Transverse colon (tissue), 4 donors: Measurements from ENCODE around the gene FBH1.

Experiments
- CTCF ChIP-seq, 5 experiments: fragments of 200-600 bp in 3 of 5; fragments of 450-650 bp in 2 of 5; sonication (generic) in 3 of 5; IDR thresholded peaks; 1 replicate in 2 of 5; 2 replicates in 3 of 5; pipeline ENCODE4 v1.5.1; 2016 to 2017; ENCODE audit warnings: antibody characterized with exemption in 5 of 5, inconsistent platforms in 3 of 5, mild to moderate bottlenecking in 2 of 5, moderate library complexity in 1 of 5
- EP300 ChIP-seq: sonication (generic); formaldehyde crosslinking; IDR thresholded peaks from one replicate; pipeline ENCODE4 v1.6.1; 2017; ENCODE audit warnings: antibody characterized with exemption, low read depth
- POLR2A ChIP-seq: fragments of 450-650 bp; IDR thresholded peaks from one replicate; pipeline ENCODE4 v1.6.1; 2016; ENCODE audit warnings: antibody characterized with exemption, mild to moderate bottlenecking, moderate library complexity
- POLR2AphosphoS5 ChIP-seq, 3 donors: sonication (generic); formaldehyde crosslinking; IDR thresholded peaks; one replicate each; pipeline ENCODE4 v1.6.1; 2016; ENCODE audit warnings: antibody characterized with exemption in 3 of 3

GRCh38 chr10:5985029-5985428, 95.0 kb downstream of the FBH1 start:
- no peak for TF ChIP-seq CTCF (IDR thresholded peaks at IDR 0.05)
- TF ChIP-seq POLR2AphosphoS5 (IDR thresholded peaks at IDR 0.05) = no peak
- TF ChIP-seq POLR2A = no peak
- no peak for TF ChIP-seq EP300
